Measurements from ENCODE around the gene YWHAQ. TPM values are rescaled to one million over a fixed set of nuclear protein-coding genes. Genes with fewer than 3 reads are reported as not detected.

Gene YWHAQ
- total and polyA plus RNA-seq, 2 donors (not counting 1 experiment from before 2014, with no cell fraction given), result 68.7 to 126 TPM

GRCh38 chr2:9663008-9663879, 32.4 kb upstream of the YWHAQ start:
- ATAC-seq (ENCODE audit: low read depth) (no peak), DNase-seq (no peak)
- no peak overlapping the region for H3K4me2 ChIP-seq (replicated peaks; ENCODE audit: low read depth, low read length, poor library complexity, severe bottlenecking)
- Mint-ChIP-seq H3K4me3 (no peak overlapping the region), H3K4me1 (no peaks in the 10 kb centered on the region), H3K27me3 (peaks cover 6% of the 10 kb centered on the region), H3K27ac (no peak overlapping the region), H3K9me3 (ENCODE audit: insufficient read depth) (no peaks in the 10 kb centered on the region)
- no peaks in the 10 kb centered on the region for H3K4me1 ChIP-seq (ENCODE audit: control insufficient read depth in 2 of 2, insufficient read depth in 2 of 2, low read length in 2 of 2)
- intact Hi-C loops (cut with micrococcal nuclease), result no loop called here
- H4K20me1 ChIP-seq (ENCODE audit: control insufficient read depth, insufficient read depth, low read length, poor library complexity, severe bottlenecking), result no peaks in the 10 kb centered on the region
- ChIA-PET CTCF (no interaction called here), POLR2A (no interaction called here)
- no peak overlapping the region for H3K27ac ChIP-seq (ENCODE audit: low read length in 2 of 2)
- H2AFZ ChIP-seq (ENCODE audit: insufficient read depth, low read depth, low read length, poor library complexity, severe bottlenecking), result no peak overlapping the region
- H3K79me2 ChIP-seq (ENCODE audit: control insufficient read depth, insufficient read depth, low read length), result no peaks in the 10 kb centered on the region
- no peak overlapping the region for H3K4me3 ChIP-seq (ENCODE audit: control extremely low read depth in 1 of 5, extremely low read depth in 1 of 5, insufficient read depth in 1 of 5, low read depth in 2 of 5, low read length in 4 of 5)
- 77% methylated on average over 5 of the region's 7 CpGs for WGBS (ENCODE audit: insufficient coverage)
- no peak overlapping the region for H3K9ac ChIP-seq (ENCODE audit: low read length)
- H3K27me3 ChIP-seq (replicated peaks in 1 of 4; ENCODE audit: control extremely low read depth in 1 of 4, control insufficient read depth in 3 of 4, insufficient read depth in 4 of 4, low read length in 3 of 4), result no peaks in the 10 kb centered on the region
- no peaks in the 10 kb centered on the region for H3K9me3 ChIP-seq (ENCODE audit: control extremely low read depth in 1 of 3, control insufficient read depth in 2 of 3, insufficient read depth in 1 of 3, low read length in 2 of 3)
- no peaks in the 10 kb centered on the region for H3K36me3 ChIP-seq (replicated peaks in 1 of 2; ENCODE audit: control extremely low read depth in 1 of 2, control insufficient read depth in 1 of 2, extremely low read depth in 1 of 2, insufficient read depth in 2 of 2, low read length in 1 of 2)
- TF ChIP-seq EZH2 (IDR thresholded peaks at IDR 0.05; ENCODE audit: borderline replicate concordance, insufficient read depth, low read depth, low read length, poor library complexity, severe bottlenecking) (no peak), CTCF (IDR thresholded peaks at IDR 0.05) (no peak)

- intact Hi-C loops (cut with micrococcal nuclease), result no loop called here
- POLR2A ChIA-PET, result no interaction called here
- no peak overlapping the region for H3K27ac Mint-ChIP-seq
These were observed 30.5 kb upstream of the YWHAQ start for GRCh38 chr2:9661261-9661660.

More at GRCh38 chr2:9661261-9661660, 30.5 kb upstream of the YWHAQ start:
- no peaks in the 10 kb centered on the region for H3K9me3 ChIP-seq (ENCODE audit: control extremely low read depth in 1 of 3, control insufficient read depth in 2 of 3, insufficient read depth in 1 of 3, low read length in 2 of 3)
- H3K27ac ChIP-seq (ENCODE audit: low read length in 2 of 2), result no peak overlapping the region
- no peaks in the 10 kb centered on the region for H3K9me3 Mint-ChIP-seq (ENCODE audit: insufficient read depth)
- H3K27me3 ChIP-seq (replicated peaks in 1 of 4; ENCODE audit: control extremely low read depth in 1 of 4, control insufficient read depth in 3 of 4, insufficient read depth in 4 of 4, low read length in 3 of 4), result no peaks in the 10 kb centered on the region
- no peaks in the 10 kb centered on the region for H3K4me1 ChIP-seq (ENCODE audit: control insufficient read depth in 2 of 2, insufficient read depth in 2 of 2, low read length in 2 of 2)
- H3K9ac ChIP-seq (ENCODE audit: low read length), result no peak overlapping the region
- no peak for ATAC-seq (ENCODE audit: low read depth)
- H3K4me3 ChIP-seq (ENCODE audit: control extremely low read depth in 1 of 5, extremely low read depth in 1 of 5, insufficient read depth in 1 of 5, low read depth in 2 of 5, low read length in 4 of 5), result no peak overlapping the region
- no peaks in the 10 kb centered on the region for H3K36me3 ChIP-seq (replicated peaks in 1 of 2; ENCODE audit: control extremely low read depth in 1 of 2, control insufficient read depth in 1 of 2, extremely low read depth in 1 of 2, insufficient read depth in 2 of 2, low read length in 1 of 2)
- H3K4me3 Mint-ChIP-seq, result no peak overlapping the region
- peaks cover 6% of the 10 kb centered on the region for H3K27me3 Mint-ChIP-seq
- no peak overlapping the region for H2AFZ ChIP-seq (ENCODE audit: insufficient read depth, low read depth, low read length, poor library complexity, severe bottlenecking)
- 80% methylated on average over 7 of the region's 8 CpGs for WGBS (ENCODE audit: insufficient coverage)
- DNase-seq, result no peak
- peaks cover 3% of the 10 kb centered on the region for H3K4me1 Mint-ChIP-seq
- CTCF ChIA-PET, result no interaction called here
- H4K20me1 ChIP-seq (ENCODE audit: control insufficient read depth, insufficient read depth, low read length, poor library complexity, severe bottlenecking), result no peaks in the 10 kb centered on the region
- no peaks in the 10 kb centered on the region for H3K79me2 ChIP-seq (ENCODE audit: control insufficient read depth, insufficient read depth, low read length)
- TF ChIP-seq CTCF (IDR thresholded peaks at IDR 0.05) (no peak), EZH2 (IDR thresholded peaks at IDR 0.05; ENCODE audit: borderline replicate concordance, insufficient read depth, low read depth, low read length, poor library complexity, severe bottlenecking) (no peak)
- H3K4me2 ChIP-seq (replicated peaks; ENCODE audit: low read depth, low read length, poor library complexity, severe bottlenecking), result no peak overlapping the region

Measured in B cell (primary cell).